ENCODE results near the gene PTBP1.
"Not testable (repeated sequence)": the region's sequence is repeated elsewhere in the genome, so short reads cannot be mapped to it uniquely, and the experiment has no call there.

Gene PTBP1

DNA sequence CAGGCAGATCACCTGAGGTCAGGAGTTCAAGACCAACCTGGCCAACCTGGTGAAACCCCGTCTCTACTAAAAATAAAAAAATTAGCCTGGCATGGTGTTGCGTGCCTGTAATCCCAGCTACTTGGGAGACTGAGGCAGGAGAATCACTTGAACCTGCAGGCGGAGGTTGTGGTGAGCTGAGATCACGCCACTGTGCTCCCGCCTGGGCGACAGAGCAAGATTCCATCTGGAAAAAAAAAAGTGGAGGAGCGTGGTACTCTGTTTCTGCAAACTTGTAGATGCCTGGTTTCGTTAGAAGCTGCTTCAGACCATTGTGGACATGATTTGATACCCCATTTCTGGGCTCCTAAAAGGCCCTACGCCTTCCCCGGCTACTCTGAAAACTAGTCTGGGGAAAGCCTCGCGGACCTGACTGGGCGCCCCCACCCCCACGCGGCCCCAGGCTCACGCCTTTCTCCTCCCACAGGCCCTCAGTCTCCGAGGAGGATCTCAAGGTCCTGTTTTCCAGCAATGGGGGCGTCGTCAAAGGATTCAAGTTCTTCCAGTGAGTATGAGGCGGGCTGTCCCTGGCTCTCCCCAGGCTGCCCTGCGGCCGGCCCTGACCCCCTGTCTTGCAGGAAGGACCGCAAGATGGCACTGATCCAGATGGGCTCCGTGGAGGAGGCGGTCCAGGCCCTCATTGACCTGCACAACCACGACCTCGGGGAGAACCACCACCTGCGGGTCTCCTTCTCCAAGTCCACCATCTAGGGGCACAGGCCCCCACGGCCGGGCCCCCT, 13.0 kb downstream of the PTBP1 start:
- DNase-seq (ENCODE audit: low read depth in 2 of 2) = no peak

DNA sequence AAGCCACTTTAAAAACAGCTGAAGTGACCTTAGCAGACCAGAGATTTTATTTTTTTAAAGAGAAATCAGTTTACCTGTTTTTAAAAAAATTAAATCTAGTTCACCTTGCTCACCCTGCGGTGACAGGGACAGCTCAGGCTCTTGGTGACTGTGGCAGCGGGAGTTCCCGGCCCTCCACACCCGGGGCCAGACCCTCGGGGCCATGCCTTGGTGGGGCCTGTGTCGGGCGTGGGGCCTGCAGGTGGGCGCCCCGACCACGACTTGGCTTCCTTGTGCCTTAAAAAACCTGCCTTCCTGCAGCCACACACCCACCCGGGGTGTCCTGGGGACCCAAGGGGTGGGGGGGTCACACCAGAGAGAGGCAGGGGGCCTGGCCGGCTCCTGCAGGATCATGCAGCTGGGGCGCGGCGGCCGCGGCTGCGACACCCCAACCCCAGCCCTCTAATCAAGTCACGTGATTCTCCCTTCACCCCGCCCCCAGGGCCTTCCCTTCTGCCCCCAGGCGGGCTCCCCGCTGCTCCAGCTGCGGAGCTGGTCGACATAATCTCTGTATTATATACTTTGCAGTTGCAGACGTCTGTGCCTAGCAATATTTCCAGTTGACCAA, 13.7 kb downstream of the PTBP1 start:
- no peak for DNase-seq (ENCODE audit: low read depth in 2 of 2)

DNA sequence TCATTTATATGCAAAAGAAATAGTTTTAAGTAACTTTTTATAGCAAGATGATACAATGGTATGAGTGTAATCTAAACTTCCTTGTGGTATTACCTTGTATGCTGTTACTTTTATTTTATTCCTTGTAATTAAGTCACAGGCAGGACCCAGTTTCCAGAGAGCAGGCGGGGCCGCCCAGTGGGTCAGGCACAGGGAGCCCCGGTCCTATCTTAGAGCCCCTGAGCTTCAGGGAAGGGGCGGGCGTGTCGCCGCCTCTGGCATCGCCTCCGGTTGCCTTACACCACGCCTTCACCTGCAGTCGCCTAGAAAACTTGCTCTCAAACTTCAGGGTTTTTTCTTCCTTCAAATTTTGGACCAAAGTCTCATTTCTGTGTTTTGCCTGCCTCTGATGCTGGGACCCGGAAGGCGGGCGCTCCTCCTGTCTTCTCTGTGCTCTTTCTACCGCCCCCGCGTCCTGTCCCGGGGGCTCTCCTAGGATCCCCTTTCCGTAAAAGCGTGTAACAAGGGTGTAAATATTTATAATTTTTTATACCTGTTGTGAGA, 14.3 kb downstream of the PTBP1 start:
- no peak for DNase-seq (ENCODE audit: low read depth in 2 of 2)

DNA sequence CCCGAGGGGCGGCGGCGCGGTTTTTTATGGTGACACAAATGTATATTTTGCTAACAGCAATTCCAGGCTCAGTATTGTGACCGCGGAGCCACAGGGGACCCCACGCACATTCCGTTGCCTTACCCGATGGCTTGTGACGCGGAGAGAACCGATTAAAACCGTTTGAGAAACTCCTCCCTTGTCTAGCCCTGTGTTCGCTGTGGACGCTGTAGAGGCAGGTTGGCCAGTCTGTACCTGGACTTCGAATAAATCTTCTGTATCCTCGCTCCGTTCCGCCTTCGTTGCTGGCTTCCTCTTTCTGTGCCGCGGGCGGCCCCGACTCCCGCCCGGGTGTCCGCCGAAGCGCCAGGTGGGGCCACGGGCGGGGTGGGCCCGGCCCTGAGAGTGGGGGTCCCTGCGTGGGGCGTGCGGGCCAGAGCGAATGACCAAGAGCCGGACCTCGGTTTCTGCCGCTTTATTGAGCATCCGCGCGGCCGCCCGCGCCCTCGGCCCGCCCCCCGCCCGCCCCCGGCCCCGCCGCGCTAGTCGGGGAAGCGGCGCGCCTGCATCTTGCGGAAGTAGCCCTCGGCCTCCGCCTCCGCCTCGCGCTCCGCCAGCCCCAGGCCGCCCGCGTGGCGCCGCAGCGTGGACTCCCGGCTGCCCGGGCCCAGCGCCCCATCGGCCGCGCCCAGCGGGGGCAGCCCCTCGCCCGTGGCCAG, 14.9 kb downstream of the PTBP1 start:
- DNase-seq (ENCODE audit: low read depth in 2 of 2) = no peak

DNA sequence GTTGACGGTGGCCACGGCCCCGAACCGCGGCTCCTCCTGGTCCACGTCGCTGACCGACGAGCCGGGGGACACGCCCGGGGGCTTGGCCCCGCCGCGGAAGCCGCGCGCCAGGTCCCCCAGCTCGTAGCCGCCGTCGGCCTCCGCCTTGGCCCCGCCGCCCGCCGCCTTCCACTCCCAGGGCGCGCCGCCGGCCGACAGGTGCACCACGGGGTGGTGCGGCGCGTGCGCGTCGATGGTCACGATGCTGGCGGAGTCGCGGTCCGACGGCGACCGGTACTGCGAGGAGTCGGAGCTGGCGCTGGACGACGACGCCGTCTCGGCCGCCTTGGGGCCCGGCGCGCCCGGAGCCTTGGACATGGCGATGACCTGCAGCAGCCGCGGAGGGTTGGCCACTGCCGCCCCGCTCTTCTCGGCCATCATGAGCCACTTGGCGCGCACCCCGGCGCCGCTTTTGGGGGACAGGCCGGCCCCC, 15.5 kb downstream of the PTBP1 start:
- DNase-seq (ENCODE audit: low read depth in 2 of 2) = no peak

DNA sequence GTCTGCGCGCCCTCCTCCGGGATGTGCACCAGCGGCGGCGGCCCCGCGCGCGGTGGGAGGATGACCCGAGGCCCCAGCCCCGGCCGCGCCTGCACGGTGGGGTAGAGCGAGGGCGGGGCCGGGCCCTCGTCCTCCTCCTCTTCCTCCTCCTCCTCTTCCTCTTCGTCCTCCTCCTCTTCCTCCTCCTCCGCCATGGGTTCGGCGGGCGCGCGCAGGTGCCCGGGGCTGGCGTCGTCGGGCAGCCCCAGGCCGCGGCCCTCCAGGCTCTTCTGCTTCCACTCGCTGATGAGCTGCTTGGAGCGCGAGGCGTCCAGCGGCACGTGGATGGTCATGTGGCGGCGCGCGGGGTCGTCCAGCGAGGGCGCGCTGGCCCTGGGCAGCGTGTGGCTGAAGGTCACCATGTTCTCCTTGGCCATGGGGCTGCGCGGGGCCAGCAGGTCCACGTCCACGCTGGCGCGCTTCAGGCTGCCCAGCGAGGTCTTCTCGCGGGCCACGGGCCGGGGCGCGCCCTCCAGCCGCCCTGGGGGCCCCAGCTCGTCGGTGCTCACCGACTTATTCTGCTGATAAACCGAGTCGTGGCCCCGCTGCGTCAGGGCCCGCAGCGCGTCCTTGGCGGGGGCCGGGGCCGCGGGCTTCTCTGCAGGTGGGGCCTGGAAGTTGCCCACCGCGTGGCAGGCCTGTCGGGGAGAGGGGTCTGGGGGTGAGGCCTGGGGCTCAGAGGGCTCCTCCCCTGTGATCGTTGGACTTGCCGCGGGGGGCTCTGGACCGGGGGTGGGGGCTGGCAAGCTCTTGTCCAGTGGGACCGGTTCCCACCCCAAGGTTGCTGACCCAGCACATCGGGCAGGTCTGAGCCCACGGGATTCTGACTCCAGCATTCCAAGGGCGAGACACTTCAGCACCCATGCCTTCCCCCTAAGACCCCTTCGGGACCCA, 16.2 kb downstream of the PTBP1 start:
- DNase-seq (ENCODE audit: low read depth in 2 of 2) = no peak

DNA sequence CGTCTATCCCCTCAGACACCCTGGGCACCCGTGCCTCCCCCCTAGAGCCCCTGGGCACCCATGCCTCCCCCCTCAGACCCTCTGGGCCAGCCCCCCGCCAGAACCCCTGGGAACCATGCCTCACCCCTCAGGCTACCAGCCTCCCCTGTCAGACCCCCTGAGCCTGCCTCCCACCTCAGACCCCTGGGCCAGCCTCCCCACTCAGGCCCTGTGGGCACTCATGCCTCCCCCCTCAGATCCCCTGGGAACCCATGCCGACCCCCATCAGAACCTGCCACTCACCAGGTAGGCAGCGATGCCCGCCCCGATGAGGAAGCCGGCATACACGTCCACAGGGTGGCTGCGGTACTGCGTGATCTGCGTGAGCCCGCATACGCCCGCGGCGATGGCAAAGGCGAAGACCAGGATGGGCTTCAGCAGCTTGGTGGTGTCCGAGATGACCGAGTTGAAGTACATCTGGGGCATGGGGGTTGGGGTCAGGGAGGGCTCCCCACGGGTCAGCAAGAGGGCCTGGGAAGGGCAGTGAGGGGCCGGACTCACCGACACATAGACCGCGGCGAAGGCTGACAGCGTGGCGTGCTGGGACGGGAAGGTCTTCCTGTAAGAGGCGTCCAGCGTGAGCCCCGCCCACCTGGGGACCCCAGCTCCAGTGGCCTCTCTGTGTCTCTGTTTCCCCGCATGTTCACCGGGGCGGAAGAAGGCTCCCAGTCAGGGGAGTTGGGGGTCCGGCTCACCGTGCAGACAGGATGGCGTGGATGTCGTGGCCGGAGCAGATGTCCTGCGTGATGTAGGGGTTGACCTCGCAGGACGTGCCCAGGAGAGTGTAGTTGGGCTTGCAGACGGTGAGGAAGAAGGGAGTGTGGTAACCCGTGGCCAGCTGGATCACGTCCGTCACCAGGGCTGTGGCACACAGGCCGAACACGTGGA, 17.2 kb downstream of the PTBP1 start:
- no peak for DNase-seq (ENCODE audit: low read depth in 2 of 2)

DNA sequence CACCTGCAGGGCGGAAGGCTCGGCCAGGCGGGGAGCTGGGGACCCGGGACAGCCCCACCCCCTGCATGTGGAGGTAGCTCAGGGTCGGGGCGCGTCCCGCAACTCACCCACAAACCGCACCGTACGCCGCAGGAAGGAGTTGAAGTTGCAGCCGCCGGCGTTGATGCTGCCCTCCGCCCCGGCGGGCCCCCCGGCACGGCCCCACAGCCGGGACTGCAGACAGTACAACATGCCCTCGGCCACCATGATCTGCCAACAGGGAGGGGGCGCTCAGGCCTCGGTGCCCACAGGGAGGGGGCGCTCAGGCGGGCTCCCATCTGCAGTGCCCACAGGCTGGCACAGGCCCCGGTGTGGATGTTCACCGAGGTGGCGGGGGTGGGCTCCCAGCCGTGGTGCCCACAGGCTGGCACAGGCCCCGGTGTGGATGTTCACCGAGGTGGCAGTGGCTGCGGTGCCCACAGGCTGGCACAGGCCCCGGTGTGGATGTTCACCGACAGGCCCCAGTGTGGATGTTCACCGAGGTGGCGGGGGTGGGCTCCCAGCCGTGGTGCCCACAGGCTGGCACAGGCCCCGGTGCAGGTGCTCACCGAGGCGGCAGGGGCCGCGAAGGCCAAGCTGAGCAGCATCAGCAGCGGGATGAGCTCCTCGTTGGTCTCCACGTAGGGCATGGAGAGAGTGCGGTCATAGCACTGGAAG, 18.0 kb downstream of the PTBP1 start:
- DNase-seq (ENCODE audit: low read depth in 2 of 2) = no peak

DNA sequence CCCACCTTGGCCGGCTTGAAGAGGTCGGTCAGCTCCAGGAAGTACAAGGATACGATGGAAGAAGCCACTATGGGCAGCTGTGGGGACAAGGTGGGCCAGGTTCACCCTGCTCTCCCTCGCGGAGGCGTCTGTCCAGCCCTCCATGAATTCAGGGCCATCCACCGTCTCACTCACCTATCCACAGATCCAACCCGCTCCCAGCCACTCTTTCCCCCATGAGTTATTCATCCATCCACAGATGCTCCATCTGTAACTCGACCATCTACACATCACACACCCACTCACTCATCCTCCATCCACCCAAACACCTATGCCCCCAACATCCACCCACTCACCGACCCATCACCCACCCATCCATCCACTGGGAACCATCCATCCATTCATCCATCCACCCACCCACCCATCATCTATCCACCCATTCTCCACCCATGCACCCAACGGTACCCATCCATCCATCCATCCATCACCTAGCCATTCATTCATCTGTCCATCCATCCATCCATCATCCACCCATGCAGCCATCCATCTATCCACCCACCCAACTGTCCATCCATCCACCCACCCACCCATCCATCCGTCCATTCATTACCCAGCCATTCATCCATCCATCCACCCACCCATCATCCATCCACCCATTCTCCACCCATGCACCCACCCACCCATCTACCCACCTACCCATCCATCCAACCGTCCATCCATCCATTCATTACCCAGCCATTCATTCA, 18.7 kb downstream of the PTBP1 start:
- no peak for DNase-seq (ENCODE audit: low read depth in 2 of 2)

DNA sequence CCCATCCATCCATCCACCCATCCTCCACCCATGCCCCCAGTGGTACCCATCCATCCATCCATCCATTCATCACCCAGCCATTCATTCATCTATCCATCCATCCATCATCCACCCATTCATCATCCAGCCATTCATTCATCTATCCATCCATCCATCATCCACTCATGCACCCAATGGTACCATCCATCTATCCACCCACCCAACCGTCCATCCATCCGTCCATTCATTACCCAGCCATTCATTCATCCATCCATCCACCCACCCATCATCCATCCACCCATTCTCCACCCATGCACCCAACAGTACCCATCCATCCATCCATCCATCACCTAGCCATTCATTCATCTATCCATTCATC, 19.2 kb downstream of the PTBP1 start:
- no peak for DNase-seq (ENCODE audit: low read depth in 2 of 2)

DNA sequence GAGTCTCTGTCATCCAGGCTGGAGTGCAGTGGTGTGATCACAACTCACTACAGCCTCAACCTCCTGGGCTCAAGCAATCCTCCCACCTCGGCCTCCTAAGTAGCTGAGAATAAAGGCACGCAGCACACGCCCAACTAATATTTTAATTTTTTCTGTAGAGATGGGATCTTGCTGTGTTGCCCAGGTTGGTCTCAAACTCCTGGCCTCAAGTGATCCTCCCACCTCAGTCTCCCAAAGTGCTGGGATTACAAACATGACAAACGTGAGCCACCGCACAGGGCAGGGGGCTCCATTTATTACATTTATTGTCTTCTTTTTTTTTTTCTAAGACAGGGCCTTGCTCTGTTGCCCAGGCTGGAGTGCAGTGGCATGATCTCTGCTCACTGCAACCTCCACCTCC, 23.0 kb downstream of the PTBP1 start:
- DNase-seq (ENCODE audit: low read depth in 2 of 2) = not testable (repeated sequence)

DNA sequence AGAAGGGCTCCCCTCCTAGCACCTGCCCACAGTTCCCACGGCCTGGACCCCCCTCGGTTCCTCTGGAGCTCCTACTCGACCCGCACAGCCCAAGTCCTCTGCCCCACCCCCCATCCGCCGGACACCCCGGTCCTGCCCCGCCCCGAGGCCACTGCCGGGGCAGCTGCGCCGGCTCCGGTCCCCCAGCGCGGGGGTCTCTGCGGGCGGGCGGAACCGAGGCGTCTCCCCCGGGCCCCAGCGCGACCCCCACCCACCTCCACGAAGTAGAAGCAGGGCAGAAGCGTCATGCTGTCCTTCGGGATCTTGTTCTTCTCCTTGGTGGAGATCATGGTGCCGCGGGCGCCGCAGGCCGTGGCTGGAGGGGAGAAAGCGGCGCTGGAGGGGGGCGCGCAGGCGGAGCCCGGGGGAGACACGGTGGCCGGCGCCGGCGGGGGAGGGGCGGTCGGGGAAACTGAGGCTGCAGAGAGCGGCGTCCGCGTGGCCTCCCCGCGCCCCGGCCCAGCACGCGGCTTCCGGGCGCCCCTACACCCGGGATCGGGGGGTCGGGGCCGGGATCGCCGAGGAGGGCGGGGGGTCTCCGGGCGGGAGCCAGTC, 24.1 kb downstream of the PTBP1 start:
- no peak for DNase-seq (ENCODE audit: low read depth in 2 of 2)

DNA sequence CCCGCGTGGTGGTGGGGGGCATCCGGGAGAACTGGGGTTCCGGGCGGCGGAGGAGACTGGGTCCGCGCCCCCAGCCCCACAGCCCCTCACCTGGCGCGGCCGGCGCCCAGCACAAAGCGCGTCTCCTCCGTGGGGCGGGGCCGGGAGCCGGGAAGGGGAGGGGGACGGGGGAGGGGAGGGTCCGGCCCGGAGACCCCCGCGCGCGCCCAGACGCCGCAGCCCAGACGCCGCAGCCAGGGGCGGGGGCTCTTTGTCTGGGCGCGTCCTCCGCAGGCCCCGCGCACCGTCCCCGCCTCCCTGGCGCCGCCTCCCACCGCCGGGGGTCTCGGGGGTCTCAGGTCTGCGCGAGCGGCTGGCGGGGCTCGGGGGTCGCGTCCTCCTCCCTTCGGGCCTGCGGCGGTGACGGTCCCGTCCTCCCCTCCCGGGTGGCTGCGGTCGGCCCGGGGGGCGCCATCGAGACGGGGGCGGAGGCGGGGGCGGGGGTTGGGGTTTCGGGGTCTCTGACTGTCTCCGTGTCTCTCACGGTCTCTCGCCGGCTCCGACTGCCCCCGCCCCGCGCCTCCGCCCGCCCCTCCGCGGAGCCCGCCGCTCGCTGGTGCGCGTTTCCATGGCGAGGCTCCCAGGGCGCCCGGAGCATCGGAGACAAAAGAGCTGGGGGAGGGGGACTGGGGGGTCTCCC, 24.7 kb downstream of the PTBP1 start, which contains the start of gene PLPPR3:
Gene PLPPR3 (minus strand): TSS at position 131 of the 679 bp plus-strand sequence. CDS start 396 bp downstream, outside the sequence.
- DNase-seq (ENCODE audit: low read depth in 2 of 2) = no peak

DNA sequence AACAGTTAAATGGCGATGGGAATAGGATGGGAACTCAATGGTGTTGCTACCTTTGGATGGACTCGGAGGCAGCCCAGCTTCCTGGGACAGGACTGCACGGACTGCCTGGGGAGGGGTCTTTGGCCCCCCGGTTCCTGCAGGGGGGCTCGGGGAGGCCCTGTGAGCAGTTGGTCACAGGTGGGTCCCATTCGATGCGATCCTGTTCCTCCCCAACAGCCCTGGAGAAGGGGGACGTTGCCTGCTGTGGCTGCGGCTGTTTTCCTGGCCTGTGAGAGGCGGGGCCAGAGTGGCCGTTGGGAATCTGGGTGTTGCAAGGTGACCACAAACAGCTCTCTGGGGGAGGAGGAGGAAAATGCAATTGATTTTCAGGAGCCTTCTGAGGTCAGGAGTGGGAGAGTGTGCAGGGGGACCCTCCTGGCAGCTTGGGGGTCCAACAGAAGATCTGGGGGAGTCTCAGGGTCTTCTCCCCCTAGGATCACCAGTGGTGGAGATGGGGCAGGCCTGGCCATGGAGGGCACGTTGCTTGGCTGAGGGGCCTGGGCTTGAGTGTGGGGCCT, 26.4 kb downstream of the PTBP1 start:
- DNase-seq (ENCODE audit: low read depth in 2 of 2) = no peak

DNA sequence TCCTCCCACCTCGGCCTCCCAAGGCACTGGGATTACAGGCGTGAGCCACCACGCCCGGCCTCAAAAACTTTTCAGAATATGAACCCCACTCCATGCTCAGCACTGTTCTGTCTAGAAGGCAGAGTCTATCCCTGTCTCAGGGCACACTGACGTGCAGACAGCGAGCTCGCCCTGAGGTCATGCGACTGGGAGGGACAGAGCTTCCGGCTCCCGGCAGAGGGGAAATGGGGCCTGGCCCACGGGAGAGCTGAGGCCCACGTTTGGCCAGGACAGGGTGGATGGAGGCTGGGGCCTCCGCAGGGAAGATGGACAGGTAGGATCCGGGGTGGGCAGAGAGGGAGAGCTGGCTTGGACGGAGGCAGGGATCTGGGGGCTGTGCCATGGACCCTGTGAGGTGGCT, 27.6 kb downstream of the PTBP1 start:
- DNase-seq (ENCODE audit: low read depth in 2 of 2) = no peak

DNA sequence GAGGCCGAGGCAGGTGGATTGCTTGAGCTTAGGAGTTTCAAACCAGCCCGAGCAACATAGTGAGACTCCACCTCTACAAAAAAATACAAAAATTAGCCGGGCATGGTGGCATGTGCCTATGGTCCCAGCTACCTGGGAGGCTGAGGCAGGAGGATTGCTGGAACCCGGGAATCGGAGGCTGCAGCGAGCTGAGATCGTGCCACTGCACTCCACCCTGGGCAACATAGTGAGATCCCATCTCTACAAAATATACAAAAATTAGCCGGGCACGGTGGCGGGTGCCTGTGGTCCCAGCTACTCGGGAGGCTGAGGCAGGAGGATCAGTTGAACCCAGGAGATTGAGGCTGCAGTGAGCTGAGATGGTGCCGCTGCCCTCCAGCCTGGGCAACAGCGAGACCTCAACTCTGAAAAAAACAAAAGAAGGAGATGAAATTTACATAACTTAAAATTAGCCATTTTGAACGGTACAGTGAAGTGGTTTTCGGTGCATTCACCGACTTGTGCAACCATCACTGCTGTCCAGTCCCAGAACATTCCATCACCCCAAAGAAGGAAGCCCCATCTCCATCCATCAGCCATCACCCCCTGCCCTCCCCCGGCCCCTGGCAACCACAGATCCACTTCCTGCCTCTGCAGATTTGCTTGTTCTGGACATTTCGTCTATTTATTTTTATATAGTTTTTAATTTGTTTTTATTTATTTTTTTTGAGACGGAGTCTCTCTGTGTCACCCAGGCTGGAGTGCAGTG, 28.8 kb downstream of the PTBP1 start:
- DNase-seq (ENCODE audit: low read depth in 2 of 2) = no peak

DNA sequence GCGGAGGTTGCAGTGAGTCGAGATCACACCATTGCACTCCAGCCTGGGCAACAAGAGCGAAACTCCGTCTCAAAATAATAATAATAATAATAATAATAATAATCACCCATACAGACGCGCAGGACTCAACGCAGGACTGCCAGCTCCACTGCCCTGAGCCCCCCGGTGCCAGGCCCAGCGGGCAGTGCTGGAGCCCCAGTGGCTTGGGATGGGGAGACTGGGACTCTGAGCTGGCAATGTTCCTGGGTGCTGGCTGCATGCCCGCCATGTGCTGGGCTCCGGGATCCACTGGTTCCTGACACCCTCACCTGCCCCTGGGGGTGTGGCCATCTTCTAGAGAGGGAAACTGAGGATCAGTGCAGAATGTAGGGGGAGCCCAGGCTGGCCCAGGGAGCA, 30.1 kb downstream of the PTBP1 start:
- DNase-seq (ENCODE audit: low read depth in 2 of 2) = no peak

Data from stimulated activated CD8-positive, alpha-beta memory T cell treated with anti-CD3 and anti-CD28 coated beads, Interleukin-2, amount 100 ng/mL, for 48 hours (primary cell).